ENCODE results near the gene FGG.

FGG gene

GRCh38 chr4:154559141-154559493, 53.3 kb downstream of the FGG start:
- Histone ChIP-seq H3F3A (ENCODE audit: insufficient read depth) (no peaks in the 10 kb centered on the region), H3K9me3 (ENCODE audit: insufficient read depth, low read length) (no peaks in the 10 kb centered on the region), H3K4me3 (ENCODE audit: insufficient read depth, low read length, poor library complexity, severe bottlenecking) (no peak overlapping the region), H3K27ac (ENCODE audit: low read depth, low read length) (no peak overlapping the region), H3K9ac (ENCODE audit: low read length) (no peak overlapping the region), H4K20me1 (ENCODE audit: low read depth, low read length) (no peaks in the 10 kb centered on the region), H3K27me3 (ENCODE audit: low read length) (no peaks in the 10 kb centered on the region), H2AFZ (ENCODE audit: low read depth, low read length, severe bottlenecking) (no peak overlapping the region), H3K9me2 (replicated peaks; ENCODE audit: insufficient read depth, low read length) (no peaks in the 10 kb centered on the region), H3K36me3 (ENCODE audit: low read length) (no peaks in the 10 kb centered on the region), H3K79me2 (ENCODE audit: insufficient read depth, low read length) (no peaks in the 10 kb centered on the region), H3K4me2 (ENCODE audit: low read depth, low read length, poor library complexity, severe bottlenecking) (no peak overlapping the region)
- no peak for TF ChIP-seq CTCF (IDR thresholded peaks at IDR 0.05; ENCODE audit: insufficient read depth, low read length, poor library complexity, severe bottlenecking)
- TF ChIP-seq EZH2phosphoT487 (conservative IDR thresholded peaks at IDR 0.05; ENCODE audit: low read length) = no peak

All from SU-DHL-6 (cell line).